HepG2 (cell line): Measurements from ENCODE around the gene SDE2. TPM values are rescaled to one million over a fixed set of nuclear protein-coding genes. Genes with fewer than 3 reads are reported as not detected.

Source experiments
- CC2D1A ChIP-seq: sonication (generic); formaldehyde crosslinking; IDR thresholded peaks from 2 replicates; pipeline ENCODE4 v1.8.1; 2023; ENCODE audit warnings: mild to moderate bottlenecking, missing genetic modification reagents
- CENPX ChIP-seq: sonication (generic); formaldehyde crosslinking; IDR thresholded peaks from 2 replicates; pipeline ENCODE4 v1.9.0; 2021; ENCODE audit warnings: mild to moderate bottlenecking, missing genetic modification reagents, moderate library complexity
- FOXO4 ChIP-seq: sonication (generic); formaldehyde crosslinking; conservative IDR thresholded peaks from 2 replicates; pipeline ENCODE4 v1.8.1; 2023; ENCODE audit warnings: missing genetic modification reagents
- RCOR2 ChIP-seq: IDR thresholded peaks from 2 replicates; pipeline ENCODE4 v1.6.1; 2016; ENCODE audit warnings: missing biosample characterization, missing genetic modification reagents
- REL ChIP-seq: sonication (generic); formaldehyde crosslinking; conservative IDR thresholded peaks from 2 replicates; pipeline ENCODE4 v1.8.0; 2022; ENCODE audit warnings: mild to moderate bottlenecking, missing genetic modification reagents, moderate library complexity
- SMAD9 ChIP-seq: sonication (generic); formaldehyde crosslinking; IDR thresholded peaks from 2 replicates; pipeline ENCODE4 v1.5.1; 2020; ENCODE audit warnings: mild to moderate bottlenecking, missing genetic modification reagents
- SNAI1 ChIP-seq: sonication (generic); formaldehyde crosslinking; IDR thresholded peaks from 2 replicates; pipeline ENCODE4 v1.5.0; 2020; ENCODE audit warnings: mild to moderate bottlenecking, missing genetic modification reagents, borderline replicate concordance
- SNAPC2 ChIP-seq: sonication (generic); formaldehyde crosslinking; IDR thresholded peaks from 2 replicates; pipeline ENCODE4 v1.8.1; 2022; ENCODE audit warnings: mild to moderate bottlenecking, missing genetic modification reagents
- SOX5 ChIP-seq: IDR thresholded peaks from 2 replicates; pipeline ENCODE4 v1.6.1; 2016; ENCODE audit warnings: borderline replicate concordance
- TEAD2 ChIP-seq: sonication (generic); formaldehyde crosslinking; IDR thresholded peaks from 2 replicates; pipeline ENCODE4 v1.9.0; 2021; ENCODE audit warnings: missing genetic modification reagents
- TFE3 ChIP-seq: IDR thresholded peaks from 2 replicates; pipeline ENCODE4 v1.6.1; 2016
- ZBTB7A ChIP-seq: sonication (generic); formaldehyde crosslinking; IDR thresholded peaks from 2 replicates; pipeline ENCODE4 v1.8.0; 2022; ENCODE audit warnings: mild to moderate bottlenecking, missing genetic modification reagents
- ZNF362 ChIP-seq: sonication (generic); formaldehyde crosslinking; IDR thresholded peaks from 2 replicates; pipeline ENCODE4 v1.4.0; 2020; ENCODE audit warnings: missing genetic modification reagents, mild to moderate bottlenecking, borderline replicate concordance
- ZNF580 ChIP-seq: IDR thresholded peaks from 2 replicates; pipeline ENCODE4 v1.6.1; 2016; ENCODE audit warnings: low read depth, borderline replicate concordance
- ZNF678 ChIP-seq: sonication (generic); formaldehyde crosslinking; IDR thresholded peaks from 2 replicates; pipeline ENCODE4 v1.4.0; 2020; ENCODE audit warnings: mild to moderate bottlenecking, missing genetic modification reagents
- ZNF720 ChIP-seq: sonication (generic); formaldehyde crosslinking; IDR thresholded peaks from 2 replicates; pipeline ENCODE4 v1.4.0; 2020; ENCODE audit warnings: missing genetic modification reagents
- ZNF761 ChIP-seq: sonication (generic); formaldehyde crosslinking; conservative IDR thresholded peaks from 2 replicates; pipeline ENCODE4 v1.4.0; 2020; ENCODE audit warnings: mild to moderate bottlenecking, missing genetic modification reagents
- polyA plus RNA-seq, 8 experiments: library from polyadenylated mRNA; depleted of rRNA in 3 of 8; stranded (reverse) in 7 of 8; unstranded in 1 of 8; fragments of >200 nt; fragmentation: Illumina TruSeq in 4 of 8; extraction: Trizol in 4 of 8; gene quantifications; 2 replicates each; pipeline versions ENCODE4 v1.2.1 to v1.2.3, GENCODE V29; 2011 to 2016; ENCODE audit warnings: low read depth in 4 of 8, missing spikeins in 1 of 8, mixed read lengths in 1 of 8; ENCODE audit not compliant: insufficient read depth in 1 of 8
- total RNA-seq, 5 experiments: library from RNA; depleted of rRNA; stranded (reverse); fragments of >200 nt; fragmentation: Illumina TruSeq; extraction: Trizol; gene quantifications; 2 replicates each; pipeline ENCODE4 v1.2.3, GENCODE V29; 2016; ENCODE audit warnings: low read depth in 1 of 5
- TF ChIP-seq, protein P1 (sequence below): sonication (generic); formaldehyde crosslinking; IDR thresholded peaks from 2 replicates; pipeline ENCODE4; 2020; ENCODE audit warnings: missing genetic modification reagents, mild to moderate bottlenecking, borderline replicate concordance
- TF ChIP-seq, protein P2 (sequence below): sonication (generic); formaldehyde crosslinking; IDR thresholded peaks from 2 replicates; pipeline ENCODE4 v1.5.0; 2020; ENCODE audit warnings: mild to moderate bottlenecking, low read depth, missing genetic modification reagents, borderline replicate concordance

The SDE2 gene
- total and polyA plus RNA-seq, 2 of the 13 experiments (the other 11 are each of a cell fraction or from before 2014, with no cell fraction given) = 10.8 to 19.6 TPM

- no peak for TF ChIP-seq ZNF580 (CRISPR knock-in tag)
- TF ChIP-seq ZNF720 (CRISPR knock-in tag) = no peak
- TF ChIP-seq SMAD9 (CRISPR knock-in tag) = no peak
- no peak for TF ChIP-seq ZNF761 (CRISPR knock-in tag)
- TF ChIP-seq ZBTB7A (CRISPR knock-in tag) = no peak
- TF ChIP-seq CENPX (CRISPR knock-in tag) = no peak
- TF ChIP-seq TFE3 = peak; percentile 55; the same call in 1 of the 2 replicates
- 0 out of 2 replicates have a peak, but pooled peaks have one; percentile 14 for TF ChIP-seq SOX5 (CRISPR knock-in tag)
- TF ChIP-seq FOXO4 (CRISPR knock-in tag) = no peak
- no peak for TF ChIP-seq SNAI1 (CRISPR knock-in tag)
- no peak for TF ChIP-seq TEAD2 (CRISPR knock-in tag)
- TF ChIP-seq ZNF362 (CRISPR knock-in tag) = peak; percentile 83
- no peak for TF ChIP-seq REL (CRISPR knock-in tag)
- TF ChIP-seq, protein P1, sequence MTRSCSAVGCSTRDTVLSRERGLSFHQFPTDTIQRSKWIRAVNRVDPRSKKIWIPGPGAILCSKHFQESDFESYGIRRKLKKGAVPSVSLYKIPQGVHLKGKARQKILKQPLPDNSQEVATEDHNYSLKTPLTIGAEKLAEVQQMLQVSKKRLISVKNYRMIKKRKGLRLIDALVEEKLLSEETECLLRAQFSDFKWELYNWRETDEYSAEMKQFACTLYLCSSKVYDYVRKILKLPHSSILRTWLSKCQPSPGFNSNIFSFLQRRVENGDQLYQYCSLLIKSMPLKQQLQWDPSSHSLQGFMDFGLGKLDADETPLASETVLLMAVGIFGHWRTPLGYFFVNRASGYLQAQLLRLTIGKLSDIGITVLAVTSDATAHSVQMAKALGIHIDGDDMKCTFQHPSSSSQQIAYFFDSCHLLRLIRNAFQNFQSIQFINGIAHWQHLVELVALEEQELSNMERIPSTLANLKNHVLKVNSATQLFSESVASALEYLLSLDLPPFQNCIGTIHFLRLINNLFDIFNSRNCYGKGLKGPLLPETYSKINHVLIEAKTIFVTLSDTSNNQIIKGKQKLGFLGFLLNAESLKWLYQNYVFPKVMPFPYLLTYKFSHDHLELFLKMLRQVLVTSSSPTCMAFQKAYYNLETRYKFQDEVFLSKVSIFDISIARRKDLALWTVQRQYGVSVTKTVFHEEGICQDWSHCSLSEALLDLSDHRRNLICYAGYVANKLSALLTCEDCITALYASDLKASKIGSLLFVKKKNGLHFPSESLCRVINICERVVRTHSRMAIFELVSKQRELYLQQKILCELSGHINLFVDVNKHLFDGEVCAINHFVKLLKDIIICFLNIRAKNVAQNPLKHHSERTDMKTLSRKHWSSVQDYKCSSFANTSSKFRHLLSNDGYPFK (CRISPR knock-in tag) = no peak
- no peak for TF ChIP-seq SNAPC2 (CRISPR knock-in tag)
- TF ChIP-seq CC2D1A (CRISPR knock-in tag) = no peak
- TF ChIP-seq ZNF678 (CRISPR knock-in tag) = no peak
- TF ChIP-seq, protein P2, sequence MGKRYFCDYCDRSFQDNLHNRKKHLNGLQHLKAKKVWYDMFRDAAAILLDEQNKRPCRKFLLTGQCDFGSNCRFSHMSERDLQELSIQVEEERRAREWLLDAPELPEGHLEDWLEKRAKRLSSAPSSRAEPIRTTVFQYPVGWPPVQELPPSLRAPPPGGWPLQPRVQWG (CRISPR knock-in tag) = no peak
- no peak for TF ChIP-seq RCOR2 (CRISPR knock-in tag)
Observed at GRCh38 chr1:226029093-226029496, 30.0 kb upstream of the SDE2 start (continued).
